ENCODE results near the gene DIABLO.

- TF ChIP-seq EZH2 (IDR thresholded peaks at IDR 0.05) (no peak), POLR2AphosphoS5 (IDR thresholded peaks at IDR 0.05; ENCODE audit: borderline replicate concordance, low read depth, low read length) (no peak)
These were observed 21.4 kb downstream of the DIABLO start for GRCh38 chr12:122204167-122205052.

Measured in SK-N-MC (cell line).